Amniotic stem cell (primary cell): Measurements from ENCODE around the gene XRN1.
"Not testable (repeated sequence)": the region's sequence is repeated elsewhere in the genome, so short reads cannot be mapped to it uniquely, and the experiment has no call there.

ENCODE experiments used
- DNase-seq: peaks from one replicate; lab custom pipeline; 2025; lab: John Stamatoyannopoulos, UW

The XRN1 gene

DNA sequence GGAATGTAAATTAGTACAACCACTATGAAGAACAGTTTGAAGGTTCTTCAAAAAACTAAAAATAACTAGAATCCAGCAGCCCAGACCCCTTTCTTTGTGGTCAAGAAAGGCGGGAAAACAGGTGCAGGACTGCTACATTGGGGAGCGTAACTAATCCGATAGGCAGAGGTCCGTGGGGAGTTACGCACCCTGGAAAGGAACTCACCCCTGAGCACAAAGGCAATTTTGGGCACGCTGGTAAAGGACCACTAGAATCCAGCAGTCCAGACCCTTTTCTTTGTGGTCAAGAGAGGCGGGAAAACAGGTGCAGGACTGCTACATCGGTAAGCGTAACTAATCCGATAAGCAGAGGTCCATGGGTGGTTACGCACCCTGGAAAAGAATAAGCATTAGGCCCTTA is 9.7 kb downstream of the XRN1 start:
- not testable (repeated sequence) for DNase-seq

DNA sequence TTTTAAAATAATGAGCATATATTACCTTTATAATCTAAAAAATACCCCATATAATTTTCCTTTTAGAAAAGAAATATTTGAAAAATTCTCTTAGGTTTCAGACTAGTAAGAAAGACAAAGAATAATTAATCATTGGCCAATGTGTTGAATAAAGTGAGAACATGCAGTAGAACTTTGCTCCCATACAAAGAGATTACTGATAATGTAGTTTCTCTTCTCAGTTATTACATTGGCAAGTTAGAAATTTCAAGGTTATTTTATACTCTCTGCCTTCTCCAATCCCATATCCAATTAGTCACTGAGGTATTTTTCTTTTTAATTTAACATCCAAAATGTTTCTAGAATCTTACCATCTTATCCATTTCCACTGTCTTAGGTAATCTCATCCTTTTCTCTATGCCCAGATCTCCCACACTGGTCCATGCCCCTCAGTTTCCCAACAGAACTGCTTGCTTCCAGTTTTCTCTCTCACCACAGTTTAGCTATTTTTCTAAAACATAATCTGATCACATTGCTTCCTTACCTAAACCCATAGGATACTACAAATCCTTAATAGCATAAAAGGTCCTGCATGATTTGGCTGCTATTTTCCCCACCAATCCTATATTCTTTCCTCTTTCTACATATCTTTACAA is 10.8 kb downstream of the XRN1 start:
- DNase-seq = no peak

DNA sequence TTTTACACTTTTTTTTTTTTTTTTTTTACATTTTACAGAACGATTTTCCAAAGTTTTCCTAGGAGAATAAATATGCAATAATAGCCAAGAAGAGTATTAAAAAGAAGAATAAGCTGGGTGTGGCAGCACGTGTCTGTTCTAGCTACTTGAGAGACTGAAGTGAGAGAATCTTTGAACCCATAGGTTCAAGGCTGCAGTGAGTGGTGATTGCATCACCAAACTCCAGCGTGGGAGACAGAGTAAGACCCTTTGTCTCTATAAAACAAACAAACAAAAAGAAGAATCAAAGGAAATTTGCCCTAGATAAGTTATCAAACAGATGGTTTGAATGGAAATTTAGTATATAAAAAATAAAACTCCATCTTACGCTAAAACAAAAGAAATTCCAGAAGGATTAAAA is 13.3 kb downstream of the XRN1 start:
- DNase-seq = no peak

DNA sequence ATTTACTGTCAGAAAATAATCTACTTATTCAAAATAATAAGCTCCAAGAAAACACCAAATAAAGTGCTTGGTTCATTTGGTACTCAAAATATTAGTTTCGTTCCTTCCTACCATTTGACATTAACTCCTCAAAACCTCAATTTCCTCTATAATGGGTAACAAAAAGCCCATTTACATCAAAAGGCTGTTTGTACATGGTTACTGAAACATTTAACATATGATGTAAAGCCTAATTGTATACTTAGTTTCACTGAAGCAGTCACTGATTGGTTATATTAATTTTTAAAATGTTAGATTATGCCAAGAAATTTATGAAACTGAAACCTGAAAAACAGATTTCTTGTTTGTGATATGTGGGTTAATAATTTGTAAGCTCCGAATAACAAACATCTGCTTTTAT is 14.7 kb downstream of the XRN1 start:
- DNase-seq = no peak

DNA sequence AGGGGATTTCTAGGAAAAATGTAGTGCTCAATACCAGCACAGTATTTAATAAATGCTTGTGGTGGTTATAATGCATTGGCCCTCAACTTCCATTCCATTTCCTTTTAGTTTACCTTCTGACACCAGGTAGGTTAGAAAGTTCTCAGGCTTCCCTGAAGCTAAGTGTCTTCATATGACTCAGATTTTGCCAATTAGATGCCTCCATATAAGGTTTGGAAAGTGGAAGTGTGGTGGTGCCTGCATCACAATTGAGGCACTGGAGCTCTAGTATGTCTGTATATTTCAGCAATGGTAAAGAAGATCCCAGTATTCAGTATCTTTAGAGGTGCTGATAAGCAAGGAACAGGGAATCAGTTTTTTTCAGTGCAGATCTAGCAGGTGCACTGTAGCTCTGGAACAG is 18.3 kb downstream of the XRN1 start:
- DNase-seq = no peak

DNA sequence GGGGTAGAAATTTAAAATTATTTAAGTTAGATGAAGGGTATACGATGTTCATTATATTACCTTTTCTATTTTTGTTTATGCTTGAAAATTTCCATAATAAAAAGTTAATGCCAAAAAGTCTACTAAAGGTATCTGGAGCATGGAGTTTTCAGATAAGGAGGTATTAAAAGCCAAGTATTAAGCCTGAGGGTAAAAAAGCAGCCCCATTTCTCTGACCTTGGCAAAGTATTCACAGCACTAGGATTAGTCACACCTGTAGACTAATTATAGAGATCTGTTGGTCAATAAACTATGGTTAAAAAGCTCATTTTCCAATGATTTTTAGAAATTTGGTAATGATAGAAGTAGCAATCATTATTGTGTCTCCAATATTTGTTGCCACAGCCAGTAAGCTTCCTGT is 23.1 kb downstream of the XRN1 start:
- DNase-seq = no peak

DNA sequence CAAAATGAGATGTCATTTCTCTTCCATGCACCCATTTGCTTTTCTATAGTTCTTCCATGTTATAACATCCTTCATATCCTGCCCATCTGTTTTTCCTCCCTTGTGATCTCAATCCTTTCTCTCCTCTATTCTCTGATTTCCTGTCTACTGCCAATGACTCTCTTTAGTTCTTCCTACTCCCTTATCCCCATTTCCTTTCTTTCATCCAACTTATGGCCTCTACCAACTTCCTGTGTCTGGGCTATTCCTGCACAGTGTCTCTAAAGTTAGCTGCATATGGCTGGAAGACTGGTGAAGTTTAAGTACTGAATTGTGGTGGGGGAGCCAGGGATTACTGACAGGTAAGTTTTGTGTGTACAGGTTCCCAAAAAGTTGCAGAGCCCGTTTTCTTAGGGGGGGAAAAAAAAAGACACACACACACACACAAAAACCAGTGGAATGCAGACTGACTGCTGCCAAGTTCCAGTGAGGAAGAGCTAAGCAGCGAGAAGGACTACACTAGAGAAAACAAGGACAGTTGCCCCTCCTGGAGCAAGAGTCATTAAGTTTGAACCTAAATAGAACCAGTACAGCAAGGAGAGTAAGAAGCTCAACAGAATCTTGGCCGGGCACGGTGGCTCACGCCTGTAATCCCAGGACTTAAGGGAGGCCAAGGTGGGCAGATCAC is 28.8 kb downstream of the XRN1 start:
- DNase-seq = no peak

DNA sequence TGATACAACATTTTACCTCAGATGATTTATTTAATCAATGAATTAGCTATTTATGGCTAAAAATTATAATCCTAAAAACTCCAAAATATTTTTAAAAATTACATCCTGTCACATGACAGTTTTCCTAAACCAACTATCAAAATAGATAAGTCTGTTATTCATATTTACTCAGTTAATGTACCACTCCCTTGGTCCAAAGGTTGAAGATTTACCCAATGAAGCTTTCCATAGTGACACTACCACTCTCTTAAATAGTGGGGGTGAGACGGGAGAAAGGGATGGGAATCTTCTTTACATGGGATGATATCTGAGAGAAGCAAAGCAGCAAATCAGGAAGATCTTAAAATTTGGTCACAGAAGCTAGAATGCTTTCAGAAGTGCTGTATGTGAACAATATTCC is 30.5 kb downstream of the XRN1 start:
- DNase-seq = no peak

DNA sequence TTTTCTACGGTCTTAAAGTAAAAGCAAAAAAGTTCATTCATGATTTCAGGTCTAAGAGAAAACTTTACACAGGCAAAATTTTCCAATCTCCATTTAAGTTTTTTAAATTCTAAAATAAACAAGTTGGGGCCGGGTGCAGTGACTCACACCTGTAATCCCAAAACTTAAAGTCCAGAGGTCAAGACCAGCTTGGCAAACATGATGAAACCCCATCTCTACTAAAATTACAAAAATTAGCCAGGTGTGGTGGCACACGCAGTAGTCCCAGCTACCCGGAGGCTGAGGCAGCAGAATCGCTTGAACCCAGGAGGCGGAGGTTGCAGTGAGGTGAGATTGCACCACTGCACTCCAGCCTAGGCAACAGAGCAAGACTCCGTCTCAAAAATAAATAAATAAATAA is 47.3 kb downstream of the XRN1 start:
- DNase-seq = not testable (repeated sequence)

DNA sequence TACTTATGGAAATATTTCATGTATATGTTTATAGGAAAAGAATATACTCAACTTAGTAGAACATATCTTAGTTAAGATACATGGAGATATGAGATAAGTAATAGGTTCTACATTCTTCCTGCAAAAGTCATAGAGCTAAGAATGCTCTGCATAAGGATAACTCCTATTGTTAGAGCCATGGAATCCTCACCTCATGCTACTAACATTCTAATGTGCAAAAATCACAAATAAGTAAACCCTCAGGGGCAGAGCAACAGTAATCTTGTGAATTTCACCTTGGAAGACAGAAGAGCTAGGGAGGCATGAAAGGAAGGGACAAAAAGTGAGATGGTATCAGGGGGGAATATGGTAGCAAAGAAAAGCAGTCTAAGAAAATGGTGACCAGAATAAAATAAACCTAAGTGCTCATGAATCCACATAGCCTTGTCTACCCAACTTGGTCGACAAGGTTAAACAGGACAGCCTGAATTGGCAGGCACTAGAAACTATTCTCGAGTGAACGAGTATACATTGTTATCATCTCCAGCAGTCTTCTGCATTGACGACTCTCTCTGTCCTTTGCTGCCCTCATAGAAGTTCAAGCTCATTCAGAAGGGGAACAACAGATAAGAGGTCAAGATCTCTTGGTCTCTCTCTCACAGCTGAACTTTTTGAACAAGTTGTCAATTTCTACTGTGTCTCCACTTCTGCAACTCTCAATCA is 52.8 kb downstream of the XRN1 start:
- DNase-seq = no peak

DNA sequence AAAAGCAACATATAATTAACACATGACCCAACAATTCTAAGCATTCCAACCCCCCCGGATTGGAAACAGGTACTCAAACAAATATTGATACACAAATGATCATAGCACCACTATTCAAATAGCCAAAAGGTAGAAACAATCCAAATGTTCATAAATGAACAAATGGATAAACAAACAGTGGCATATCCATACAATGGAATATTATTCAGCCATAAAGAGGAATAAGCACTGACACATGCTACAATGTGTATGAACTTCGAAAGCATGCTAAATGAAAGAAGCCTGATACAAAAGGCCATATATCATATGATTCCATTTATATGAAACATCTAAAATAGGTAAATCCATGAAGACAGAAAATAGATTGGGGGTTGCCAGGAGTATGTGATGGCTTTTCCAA is 62.8 kb downstream of the XRN1 start:
- no peak for DNase-seq

DNA sequence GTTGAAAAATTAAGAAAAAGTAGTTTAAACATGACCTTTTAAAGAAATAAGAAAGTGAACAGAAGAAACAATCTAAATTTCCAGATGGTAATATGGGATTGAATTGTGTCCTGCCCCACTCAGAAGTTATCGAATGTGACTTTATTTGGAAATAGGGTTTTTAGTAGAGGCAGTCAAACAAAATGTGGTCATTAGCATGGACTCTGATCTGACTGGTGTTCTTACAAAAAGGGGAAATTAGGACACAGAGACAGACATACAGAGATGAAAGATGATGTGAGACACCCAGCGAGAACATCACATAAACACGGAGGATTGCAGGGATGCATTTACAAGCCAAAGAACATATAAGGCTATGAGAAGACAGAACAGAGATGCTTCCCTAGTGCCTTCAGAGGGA is 73.2 kb downstream of the XRN1 start:
- no peak for DNase-seq

DNA sequence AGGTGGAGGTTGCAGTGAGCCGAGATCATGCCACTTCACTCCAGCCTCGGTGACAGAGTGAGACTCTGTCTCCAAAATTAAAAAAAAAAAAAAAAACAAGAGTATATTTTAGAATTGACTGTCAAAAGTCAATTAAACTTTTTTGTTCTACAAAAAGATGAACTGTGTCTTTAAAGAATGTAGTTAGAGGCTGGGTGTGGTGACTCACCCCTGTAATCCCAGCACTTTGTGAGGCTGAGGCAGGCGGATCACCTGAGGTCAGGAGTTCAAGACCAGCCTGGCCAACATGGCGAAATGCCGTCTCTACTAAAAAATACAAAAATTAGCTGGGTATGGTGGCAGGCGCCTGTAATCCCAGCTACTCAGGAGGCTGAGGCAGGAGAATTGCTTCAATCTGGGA is 78.3 kb downstream of the XRN1 start:
- not testable (repeated sequence) for DNase-seq

DNA sequence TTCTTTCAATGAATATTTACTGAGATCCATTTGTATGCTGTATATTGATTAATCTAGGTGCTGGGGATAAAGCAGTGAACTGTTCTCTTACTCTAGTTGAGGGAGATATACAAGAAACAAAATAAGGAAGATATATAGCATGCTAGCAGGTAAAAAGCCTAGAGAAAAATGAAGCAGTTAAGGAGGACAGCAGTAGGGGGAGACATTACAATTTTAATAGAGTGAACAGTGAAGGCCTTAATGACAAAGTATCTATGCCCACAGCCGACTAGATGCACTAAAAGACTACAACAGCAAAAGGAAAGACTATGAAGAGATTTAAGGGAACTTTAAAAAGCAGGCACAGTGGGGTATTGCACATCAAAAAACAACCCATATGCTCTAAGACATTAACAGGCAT is 81.4 kb downstream of the XRN1 start:
- no peak for DNase-seq

DNA sequence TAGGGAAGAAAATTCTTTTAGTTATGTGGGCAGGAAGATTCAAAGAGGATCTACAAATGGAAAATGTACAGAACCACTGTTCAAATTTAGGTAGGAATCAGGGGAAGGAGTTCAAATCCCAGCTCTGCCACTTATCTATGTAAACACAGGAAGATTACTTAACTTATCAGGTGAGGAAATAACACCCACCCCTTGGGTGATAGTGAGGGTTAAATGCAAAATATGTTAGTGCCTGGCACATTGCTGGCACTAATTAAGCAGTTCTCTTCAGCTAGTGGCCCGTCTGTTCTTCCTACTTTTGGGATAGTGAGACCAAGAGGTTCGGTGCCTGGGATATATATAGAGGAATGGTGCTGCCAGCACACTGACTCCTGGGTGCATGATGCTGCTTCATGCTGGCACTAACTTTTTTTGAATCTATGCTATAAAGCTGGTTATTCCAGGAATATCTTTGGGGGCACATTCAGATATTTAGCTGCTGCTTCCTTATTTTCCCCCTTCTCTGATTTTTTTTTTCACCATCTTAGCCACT is 83.8 kb downstream of the XRN1 start:
- no peak for DNase-seq

DNA sequence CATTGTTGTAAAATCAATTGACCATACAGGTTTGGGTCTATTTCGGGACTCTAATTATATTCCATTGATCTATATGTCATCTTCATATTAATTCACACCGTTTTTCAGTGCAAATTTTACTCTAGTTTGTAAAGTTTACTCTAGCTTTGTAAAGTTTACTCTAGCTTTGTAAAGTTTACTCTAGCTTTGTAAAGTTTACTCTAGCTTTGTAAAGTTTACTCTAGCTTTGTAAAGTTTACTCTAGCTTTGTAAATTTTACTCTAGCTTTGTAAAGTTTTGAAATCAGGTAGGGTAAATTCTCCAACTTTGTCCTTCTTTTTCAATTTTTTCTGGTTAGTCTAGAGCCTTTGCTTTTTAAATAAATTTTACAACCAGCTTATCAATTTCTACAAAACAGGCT is 84.4 kb downstream of the XRN1 start:
- DNase-seq = not testable (repeated sequence)

DNA sequence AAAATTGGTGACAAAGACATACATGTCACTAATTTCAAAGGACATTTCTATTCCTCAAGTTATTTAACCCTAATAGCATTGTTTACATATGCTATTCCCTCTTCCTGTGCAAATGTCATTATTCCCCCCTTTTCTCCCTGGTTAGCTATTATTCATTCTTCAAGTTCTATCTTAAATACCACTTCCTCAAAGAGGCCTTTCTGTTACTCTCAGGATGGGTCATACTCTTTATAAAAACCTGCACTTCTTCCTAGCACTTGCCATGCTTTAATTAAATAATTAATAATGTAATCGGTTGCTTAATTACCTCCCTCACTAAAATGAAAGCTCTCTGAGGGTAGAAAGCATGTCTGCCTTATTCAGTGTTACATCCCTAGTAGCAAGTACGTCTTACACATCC is 88.5 kb downstream of the XRN1 start:
- no peak for DNase-seq

DNA sequence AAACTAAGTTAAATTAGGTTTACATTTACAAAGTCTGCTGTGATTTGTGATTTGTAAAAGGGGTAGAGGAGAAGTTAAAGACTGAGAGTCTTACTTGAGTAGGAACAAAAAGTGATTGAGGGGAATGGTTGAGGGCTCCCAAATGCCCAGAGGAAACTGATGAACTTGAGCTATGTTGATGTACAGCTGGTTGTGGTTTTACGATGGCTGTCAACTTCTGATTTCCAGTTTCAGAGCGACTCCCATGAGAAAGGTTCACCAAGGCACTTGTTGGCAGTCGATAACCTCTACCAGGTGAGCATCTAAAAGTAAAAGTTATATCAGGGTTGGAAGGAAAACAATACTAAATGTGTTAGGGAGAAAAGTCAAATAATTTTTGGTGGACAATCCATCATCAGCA is 91.0 kb downstream of the XRN1 start:
- DNase-seq = no peak

DNA sequence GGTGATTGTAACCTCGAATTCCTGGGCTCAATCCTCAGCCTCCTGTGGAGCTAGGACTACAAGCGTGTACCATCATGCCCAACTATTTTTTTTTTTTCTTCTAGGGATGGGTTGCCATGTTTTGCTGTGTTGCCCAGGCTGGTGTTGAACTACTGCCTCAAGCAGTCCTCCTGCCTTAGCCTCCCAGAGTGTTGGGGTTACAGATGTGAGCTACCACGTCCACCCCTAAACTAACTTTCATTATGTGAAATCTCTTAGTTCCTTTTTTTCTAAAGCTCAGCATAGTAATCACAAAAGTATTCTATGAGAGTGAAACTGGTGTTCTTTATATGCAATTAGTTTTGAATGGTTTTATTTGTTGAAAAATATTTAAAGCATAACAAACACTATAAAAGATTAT is 92.1 kb downstream of the XRN1 start:
- no peak for DNase-seq

DNA sequence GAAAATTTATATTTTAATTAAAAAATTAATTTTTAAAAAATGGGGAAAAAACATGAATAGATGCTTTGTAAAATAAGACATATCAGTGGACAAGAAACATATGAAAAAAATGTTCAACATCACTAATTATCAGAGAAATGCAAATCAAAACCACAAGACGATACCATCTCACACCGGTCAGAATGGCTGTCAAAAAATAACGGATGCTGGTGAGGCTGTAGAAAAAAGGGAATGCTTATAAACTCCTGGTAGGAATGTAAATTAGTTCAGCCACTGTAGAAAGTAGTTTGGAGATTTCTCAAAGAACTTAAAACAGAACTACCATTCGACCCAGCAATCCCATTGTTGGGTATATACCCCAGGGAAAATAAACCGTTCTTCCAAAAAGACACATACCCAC is 93.8 kb downstream of the XRN1 start:
- DNase-seq = no peak

DNA sequence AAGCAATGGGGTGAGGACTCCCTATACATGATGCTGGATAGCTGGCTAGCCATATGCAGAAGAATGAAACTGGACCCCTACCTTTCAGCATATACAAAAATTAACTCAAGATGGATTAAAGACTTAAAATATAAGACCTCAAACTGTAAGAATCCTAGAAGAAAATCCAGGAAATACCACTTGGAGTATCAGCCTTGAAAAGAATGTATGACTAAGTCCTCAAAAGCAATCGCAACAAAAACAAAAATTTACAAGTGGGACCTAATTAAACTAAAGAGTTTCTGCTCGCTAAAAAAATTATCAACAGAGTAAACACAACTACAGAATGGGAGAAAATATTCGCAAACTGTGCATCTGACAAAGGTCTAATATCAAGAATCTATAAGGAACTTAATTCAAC is 94.3 kb downstream of the XRN1 start:
- no peak for DNase-seq

DNA sequence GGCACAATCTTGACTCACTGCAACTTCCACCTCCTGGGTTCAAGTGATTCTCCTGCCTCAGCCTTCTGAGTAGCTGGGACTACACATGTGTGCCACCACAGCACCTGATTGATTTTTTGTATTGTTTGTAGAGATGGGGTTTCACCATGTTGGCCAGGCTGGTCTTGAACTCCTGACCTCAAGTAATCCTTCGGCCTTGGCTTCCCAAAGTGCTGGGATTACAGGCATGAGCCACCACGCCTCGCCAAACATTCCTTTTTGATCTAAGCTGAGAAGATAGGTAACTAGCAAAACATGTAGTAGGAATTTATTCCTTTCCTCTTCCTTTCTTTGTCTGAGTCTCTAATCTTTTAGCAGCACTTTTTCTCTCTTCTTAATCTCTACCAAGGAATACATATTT is 95.1 kb downstream of the XRN1 start:
- not testable (repeated sequence) for DNase-seq

DNA sequence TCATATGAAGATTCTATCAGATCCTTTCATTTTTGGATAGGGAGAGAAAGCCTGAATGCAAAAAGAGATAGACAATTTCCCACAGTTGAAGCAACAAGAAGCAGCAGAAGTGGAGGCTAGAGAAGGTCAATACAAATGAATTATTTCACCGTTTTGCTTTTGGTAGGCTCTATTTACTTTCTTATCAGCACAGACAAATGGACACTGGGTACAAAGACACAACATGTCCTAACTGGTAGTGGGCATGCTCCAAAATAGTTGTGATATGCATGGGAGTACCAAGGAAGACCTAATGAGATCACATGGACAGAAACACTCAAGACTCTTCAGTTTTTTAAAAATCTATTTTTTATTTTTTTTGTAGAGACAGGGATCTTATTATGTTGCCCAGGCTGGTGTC is 99.4 kb downstream of the XRN1 start:
- no peak for DNase-seq
